EH (cell line): ENCODE data around the gene CEP43.

Experiments
- DNase-seq: peaks from one replicate; pipeline ENCODE4 v3.0.0-alpha.2; 2015; ENCODE audit warnings: low read depth

The CEP43 gene

DNA sequence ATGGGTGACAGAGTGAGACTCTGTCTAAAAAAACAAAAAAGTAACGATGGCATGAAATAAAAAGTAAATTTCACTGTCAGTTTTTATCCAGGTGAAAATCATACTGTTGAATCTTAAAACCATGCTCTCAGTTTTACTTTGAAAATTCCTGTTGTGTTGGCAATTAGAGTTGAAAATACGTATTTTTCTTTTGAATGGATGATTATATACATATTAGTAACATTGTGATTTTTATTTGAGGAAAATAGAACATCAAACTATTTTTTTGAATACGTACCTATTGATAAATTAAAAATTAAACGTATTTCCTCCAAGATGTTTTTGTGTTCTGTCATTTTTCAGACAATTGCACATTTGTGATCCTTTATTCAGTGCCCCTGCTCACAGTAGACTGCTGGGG lies 14.7 kb downstream of the CEP43 start:
- no peak for DNase-seq

DNA sequence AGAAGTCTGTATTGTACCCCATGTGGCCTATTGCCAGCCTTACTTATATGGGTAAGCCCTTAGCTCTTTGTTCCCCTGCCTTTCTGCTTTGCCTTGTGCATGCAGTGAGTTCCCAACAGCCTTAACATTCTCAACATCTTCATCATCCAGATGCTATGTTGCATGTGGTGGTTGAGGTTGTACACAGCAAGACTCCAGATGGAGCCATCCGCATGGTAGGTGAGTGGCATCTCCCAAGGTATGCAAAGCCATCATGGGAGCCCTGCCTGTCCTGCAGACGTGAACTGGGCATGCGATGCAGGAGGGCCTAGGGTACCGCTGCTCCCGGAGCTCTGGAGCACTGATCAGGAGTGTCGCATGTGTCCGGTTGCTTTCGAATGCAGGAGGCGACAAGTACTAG lies 16.1 kb downstream of the CEP43 start:
- peak; percentile 1 for DNase-seq

DNA sequence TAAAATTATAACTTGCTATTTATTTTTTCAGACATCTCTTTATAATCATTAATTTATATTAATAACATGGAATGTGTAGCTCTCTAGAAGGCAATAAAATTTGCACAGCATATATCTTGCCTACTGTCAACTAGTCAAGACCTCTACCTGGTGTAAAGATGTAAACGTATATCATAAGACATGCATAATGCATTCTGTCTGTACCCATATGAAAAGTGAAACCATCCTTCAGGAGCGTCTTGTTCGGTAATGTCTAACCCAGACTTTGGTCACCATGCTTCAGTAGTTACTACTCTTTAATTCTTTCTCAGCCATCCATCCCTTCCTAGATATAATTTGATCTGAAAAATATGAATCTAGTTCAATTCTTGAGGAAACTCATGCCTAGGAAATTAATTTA lies 21.0 kb downstream of the CEP43 start:
- DNase-seq = no peak

DNA sequence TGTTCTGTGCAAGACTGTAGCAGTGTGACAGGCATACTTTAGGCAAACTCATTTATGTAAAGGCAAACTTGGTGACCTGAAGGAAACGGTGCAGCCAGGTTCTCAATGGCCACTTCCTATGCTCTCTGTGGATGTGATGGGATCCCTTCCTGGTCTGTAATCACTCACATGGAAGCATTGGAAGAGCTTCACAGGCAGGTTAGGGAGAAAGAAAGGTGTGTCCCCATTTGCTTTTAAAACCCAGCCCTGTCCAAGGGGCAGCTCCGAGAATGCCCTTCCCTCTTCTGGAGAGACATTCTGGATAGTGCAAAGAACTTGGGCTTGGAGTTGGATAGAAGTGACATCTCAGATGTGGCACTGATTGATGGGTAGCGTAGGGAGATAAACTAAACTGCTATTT lies 28.1 kb downstream of the CEP43 start:
- DNase-seq = no peak

DNA sequence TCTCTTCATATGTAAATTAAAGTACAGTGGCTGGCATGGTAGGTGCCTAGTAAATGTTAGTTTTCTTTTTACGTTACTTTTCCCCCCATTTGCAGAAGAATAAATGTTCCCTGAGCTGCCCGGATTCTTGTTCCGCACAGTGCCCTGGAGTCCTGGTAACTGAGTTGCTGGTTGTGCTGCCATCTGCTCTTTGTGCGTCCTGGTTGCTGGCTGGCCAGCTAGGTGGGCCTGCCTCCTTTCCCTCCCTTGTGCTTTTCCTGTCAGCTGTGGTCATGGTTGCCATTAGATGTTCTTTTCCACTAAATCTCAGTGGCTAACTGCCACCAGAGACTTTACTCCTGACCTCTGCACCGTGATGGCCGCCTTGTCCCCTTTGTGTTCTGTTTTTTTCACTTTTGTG lies 28.6 kb downstream of the CEP43 start:
- DNase-seq = no peak

DNA sequence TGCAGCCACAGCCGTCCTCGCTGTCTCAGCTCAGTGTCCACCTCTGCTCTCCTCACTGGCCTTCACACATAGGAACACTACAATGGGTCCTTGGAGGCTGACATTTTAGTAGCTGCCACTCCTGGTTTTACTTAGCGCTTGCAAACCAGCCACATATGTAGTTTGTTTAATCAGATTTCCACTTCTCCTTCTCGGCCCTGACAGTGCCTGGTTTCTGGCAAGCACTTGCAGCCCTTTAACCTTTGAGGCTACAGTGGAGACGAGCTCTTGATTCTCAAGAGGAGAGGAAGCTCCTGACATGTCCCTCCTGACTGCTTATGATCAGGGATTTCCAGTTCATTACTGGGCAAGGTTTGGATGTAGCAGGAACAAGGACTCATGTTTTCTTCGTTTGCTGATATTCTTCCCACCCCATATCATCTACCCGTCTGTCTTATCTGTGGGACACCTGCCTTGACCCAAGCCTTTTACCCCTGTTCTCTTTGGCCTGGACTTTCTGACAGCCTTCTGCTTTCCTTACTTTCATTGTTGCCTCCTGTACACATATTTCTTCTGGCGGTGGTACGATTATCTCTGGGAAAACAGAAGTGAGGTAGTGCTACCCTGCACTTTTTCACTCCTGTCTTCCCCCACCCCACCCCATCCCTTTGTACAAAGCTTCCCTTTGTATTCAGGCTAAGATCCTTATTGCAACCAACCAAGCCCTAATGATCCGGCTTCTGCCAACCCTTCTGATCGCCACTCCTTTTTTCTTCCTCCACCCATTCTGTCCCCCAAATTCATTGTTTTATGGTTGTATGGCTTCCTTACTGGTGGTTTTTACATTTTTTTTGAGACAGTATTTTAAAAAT lies 31.2 kb downstream of the CEP43 start:
- no peak for DNase-seq

DNA sequence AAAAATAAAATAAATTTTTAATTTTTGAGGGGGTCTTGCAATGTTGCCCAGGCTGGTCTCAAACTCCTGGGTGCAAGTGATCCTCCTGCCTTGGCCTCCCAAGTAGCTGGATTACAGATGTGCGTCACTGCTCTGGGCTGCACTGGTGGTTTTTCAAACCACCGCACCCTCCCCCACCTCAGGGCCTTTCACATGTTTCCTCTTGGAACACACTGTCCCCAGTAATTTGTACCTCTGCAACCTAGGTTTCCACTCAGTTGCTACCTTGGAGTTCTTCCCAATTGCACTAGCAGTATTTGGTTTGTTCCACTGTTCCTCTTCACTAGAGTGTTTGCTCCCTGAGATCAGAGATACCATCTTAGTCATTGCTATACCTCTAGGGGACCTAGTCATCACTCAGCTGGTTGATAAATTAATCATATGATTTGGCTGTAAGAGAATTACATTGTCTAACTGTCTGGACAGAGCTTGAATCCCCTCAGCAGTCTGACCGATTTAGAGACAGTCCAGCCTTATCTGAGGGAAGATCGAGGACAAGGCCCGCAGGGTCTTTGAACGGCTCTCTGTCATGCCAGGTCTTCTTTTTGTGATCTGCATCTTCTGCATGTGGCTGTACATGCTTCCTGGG lies 32.0 kb downstream of the CEP43 start:
- DNase-seq = peak; percentile 20

DNA sequence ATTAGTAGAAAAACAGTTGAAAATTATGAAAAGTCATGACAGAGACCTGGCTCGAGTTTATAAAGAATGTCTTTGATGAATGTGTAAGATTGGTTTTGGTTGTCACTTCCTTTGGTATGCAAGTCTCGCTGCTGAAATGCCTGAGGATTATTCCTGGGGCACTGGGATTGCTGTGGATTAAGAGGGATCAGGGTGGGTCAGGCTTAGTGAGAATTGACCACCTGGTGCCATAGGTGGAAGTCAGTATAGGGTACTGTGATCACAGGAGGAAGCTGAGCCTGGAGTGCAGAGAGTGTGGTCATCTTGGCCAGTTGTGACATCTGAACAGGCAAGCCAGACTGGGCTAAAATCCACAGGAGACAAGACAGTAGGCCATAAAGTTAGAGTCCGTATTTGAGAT lies 34.9 kb downstream of the CEP43 start:
- no peak for DNase-seq

DNA sequence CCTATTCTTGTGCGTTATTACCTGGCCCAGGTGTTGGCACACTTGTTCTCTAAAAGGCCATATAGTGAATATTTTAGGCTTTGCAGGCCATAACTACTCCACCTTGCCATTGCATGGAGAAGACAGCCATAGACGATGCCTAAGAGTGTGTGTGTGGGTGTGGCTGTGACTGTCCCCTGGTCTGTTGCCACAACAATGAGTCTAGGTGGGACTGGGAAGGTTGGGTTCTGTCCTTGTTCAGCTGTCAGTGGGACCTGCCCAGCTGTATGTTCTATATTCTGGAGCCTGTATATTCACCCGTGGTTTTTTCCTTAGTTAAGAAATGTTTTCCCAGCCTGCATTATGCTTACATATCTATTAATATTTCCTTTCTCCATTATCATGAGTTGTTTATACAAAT lies 38.6 kb downstream of the CEP43 start:
- no peak for DNase-seq

DNA sequence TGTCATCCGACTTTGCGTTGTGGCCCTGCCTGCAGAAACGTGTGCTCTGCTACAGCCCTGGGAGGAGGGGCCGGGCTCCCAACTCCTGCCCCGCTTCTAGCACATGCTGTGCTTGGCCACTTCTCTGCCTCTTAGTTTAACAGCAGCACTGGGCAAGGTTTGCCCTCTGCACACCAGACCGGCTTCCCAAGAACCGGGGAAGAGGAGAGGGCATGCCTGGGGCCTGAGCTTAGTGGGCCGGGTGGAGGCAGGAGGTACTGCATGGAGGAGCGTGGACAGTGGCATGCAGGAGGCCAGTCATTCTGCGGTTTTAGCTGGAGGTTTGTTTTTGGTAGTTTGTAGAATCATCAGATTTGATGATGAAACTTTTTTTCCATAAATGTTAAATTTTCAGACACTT lies 45.5 kb downstream of the CEP43 start:
- peak; percentile 69 for DNase-seq

DNA sequence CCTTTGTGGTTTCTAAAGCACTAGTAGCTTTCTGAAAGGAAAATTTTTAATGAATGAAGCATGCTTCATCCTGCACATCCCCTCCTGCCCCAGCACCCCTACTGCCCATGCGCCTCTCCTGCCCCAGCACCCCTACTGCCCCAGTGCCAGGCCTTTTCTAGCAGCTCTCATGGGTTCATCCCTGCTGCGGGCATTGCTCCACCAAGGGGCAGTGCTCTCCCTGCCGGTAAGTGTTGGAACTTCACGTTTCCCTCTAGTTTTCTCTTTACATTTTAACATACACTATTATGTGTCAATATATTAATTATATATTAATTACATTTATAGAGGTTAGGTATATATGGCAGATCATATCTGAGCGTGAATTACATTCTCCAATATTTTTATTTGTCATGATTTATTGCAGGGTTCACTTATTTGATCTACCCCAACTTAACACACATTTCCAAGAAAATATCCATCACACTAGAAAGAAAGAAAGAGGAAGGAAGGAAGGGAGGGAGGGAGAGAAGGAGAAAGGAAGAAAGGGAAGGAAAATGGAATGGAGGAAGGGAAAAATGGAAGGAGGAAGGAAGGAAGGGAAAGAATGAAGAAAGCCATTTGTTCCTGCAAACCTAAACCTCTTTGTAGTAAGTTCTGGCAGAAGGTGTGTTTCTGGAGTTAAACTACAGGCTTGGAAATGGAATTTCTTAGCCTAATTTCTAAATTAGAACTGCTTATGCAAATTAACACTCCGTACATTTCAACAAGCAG lies 46.8 kb downstream of the CEP43 start:
- no peak for DNase-seq

DNA sequence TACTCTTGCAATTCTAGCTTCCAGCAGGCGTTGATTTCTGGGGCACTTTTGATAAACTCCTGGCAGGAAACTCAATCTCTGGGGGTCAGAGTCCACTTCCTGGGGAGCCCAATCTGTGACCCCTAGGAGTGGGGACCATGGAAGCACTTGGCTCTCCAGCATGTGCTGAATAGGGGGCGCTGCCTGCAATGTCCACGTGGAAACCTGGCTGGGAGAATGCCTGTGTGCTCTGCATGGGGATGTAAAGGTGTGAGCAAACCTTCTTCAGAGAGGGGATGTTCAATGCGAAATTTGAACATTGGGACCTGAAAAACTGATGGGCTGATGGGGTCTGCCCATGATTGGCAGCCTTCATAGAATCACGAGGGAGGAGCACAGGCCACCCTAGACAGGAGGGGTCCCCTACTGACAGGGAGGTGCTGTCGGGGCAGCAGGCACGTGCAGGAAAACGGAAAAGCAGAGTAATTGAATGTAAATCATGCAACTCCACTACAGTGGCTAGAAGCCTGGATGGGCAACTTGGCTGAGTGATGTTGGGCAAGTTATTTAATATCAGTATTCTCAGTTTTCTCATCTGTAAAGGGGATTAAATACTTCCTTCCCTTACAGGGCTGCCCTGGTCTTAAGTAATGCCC lies 47.8 kb downstream of the CEP43 start:
- no peak for DNase-seq

DNA sequence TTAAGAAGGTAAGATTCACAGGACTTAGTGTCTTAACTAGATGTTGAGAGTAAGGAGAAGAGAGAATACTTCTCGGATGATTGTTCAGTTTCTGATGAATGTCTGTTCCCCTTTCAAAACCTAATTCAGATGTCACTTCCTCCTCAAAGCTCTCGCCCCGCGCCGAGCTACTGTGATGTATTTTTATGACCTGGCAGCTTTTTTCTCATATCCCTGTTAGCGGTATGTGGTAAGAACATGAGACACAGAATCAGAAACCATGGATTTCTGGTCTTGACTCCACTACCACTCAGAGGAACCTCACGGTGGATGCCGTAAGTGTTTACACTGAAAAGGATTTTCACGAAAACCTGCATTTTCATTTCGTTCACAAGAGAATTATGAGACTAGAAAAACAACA lies 48.4 kb downstream of the CEP43 start:
- DNase-seq = no peak
